ENCODE measurements around the gene HJV.

GRCh38 chr1:146051452-146051851 is 29.9 kb upstream of the HJV start:
- TF ChIP-seq POLR2A (IDR thresholded peaks at IDR 0.05; ENCODE audit: borderline replicate concordance, extremely low read depth, insufficient read depth, insufficient read length), result no peak
- no peak for TF ChIP-seq MAX (IDR thresholded peaks at IDR 0.05)
- no peak for TF ChIP-seq RAD21 (IDR thresholded peaks at IDR 0.05; ENCODE audit: low read depth)
- TF ChIP-seq CTCF (IDR thresholded peaks at IDR 0.05 in 2 of 3, conservative IDR thresholded peaks at IDR 0.05 in 1 of 3; ENCODE audit: borderline replicate concordance in 1 of 3, insufficient read depth in 1 of 3, low read depth in 2 of 3, low read length in 2 of 3), result no peak
- TF ChIP-seq EZH2 (IDR thresholded peaks at IDR 0.05), result no peak
- TF ChIP-seq ELF1 (IDR thresholded peaks at IDR 0.05; ENCODE audit: borderline replicate concordance, low read depth), result no peak
